Keratinocyte (primary cell): ENCODE measurements around the gene ADPGK. TPM values are rescaled to one million over a fixed set of nuclear protein-coding genes. Genes with fewer than 3 reads are reported as not detected.
"Not testable (repeated sequence)": the region's sequence is repeated elsewhere in the genome, so short reads cannot be mapped to it uniquely, and the experiment has no call there.

Experiments
- DNase-seq: peaks from one replicate; pipeline ENCODE4 v3.0.0-alpha.2; 2011; ENCODE audit warnings: low read depth, missing footprints, low spot score
- FAIRE-seq: peaks from 2 replicates; lab custom pipeline; 2011; peaks lifted over from hg19 to GRCh38; lab: Jason Lieb, UNC
- H2AFZ ChIP-seq: 2 replicates; pipeline ENCODE4 v1.6.0; 2012; ENCODE audit warnings: low read length, control low read depth, inconsistent platforms; ENCODE audit not compliant: control insufficient read depth
- H3K27ac ChIP-seq: 2 replicates; pipeline ENCODE4 v1.5.1; 2011; ENCODE audit warnings: low read length; ENCODE audit not compliant: control insufficient read depth, insufficient read depth
- H3K27me3 ChIP-seq: 3 replicates; pipeline ENCODE4 v1.6.0; 2011; ENCODE audit warnings: low read length; ENCODE audit not compliant: control insufficient read depth, insufficient read depth; ENCODE audit errors: extremely low read depth
- H3K36me3 ChIP-seq, 2 experiments: 2 replicates in 1 of 2; 3 replicates in 1 of 2; pipeline ENCODE4 v1.5.1; 2011; ENCODE audit warnings: low read length in 2 of 2, mild to moderate bottlenecking in 1 of 2; ENCODE audit not compliant: control insufficient read depth in 2 of 2, insufficient read depth in 2 of 2; ENCODE audit errors: extremely low read depth in 1 of 2
- H3K4me1 ChIP-seq: 3 replicates; pipeline ENCODE4 v1.5.1; 2011; ENCODE audit warnings: low read length; ENCODE audit not compliant: control insufficient read depth, insufficient read depth; ENCODE audit errors: extremely low read depth
- H3K4me2 ChIP-seq: 3 replicates; pipeline ENCODE4 v1.6.0; 2011; ENCODE audit warnings: low read depth, low read length; ENCODE audit not compliant: control insufficient read depth, insufficient read depth; ENCODE audit errors: extremely low read depth
- H3K4me3 ChIP-seq, 3 experiments: fragments of 200-600 bp in 1 of 3; sonication (generic) in 1 of 3; 2 replicates in 2 of 3; 3 replicates in 1 of 3; pipeline ENCODE4 v1.5.1; 2011 to 2016; ENCODE audit warnings: low read length in 3 of 3, mild to moderate bottlenecking in 3 of 3, control low read depth in 2 of 3, inconsistent platforms in 1 of 3, low read depth in 1 of 3, mixed read lengths in 1 of 3, mixed run types in 1 of 3, moderate library complexity in 1 of 3; ENCODE audit not compliant: control insufficient read depth in 2 of 3, insufficient read depth in 2 of 3; ENCODE audit errors: extremely low read depth in 1 of 3
- H3K79me2 ChIP-seq: 2 replicates; pipeline ENCODE4 v1.6.0; 2012; ENCODE audit warnings: low read length; ENCODE audit not compliant: control insufficient read depth, insufficient read depth
- H3K9ac ChIP-seq: 3 replicates; pipeline ENCODE4 v1.6.0; 2011; ENCODE audit warnings: low read length; ENCODE audit not compliant: control insufficient read depth, insufficient read depth; ENCODE audit errors: extremely low read depth
- H3K9me1 ChIP-seq: 3 replicates; pipeline ENCODE4 v1.6.0; 2011; ENCODE audit warnings: low read length; ENCODE audit not compliant: control insufficient read depth, insufficient read depth; ENCODE audit errors: extremely low read depth
- H3K9me3 ChIP-seq: 2 replicates; pipeline ENCODE4 v1.5.1; 2012; ENCODE audit warnings: low read depth, low read length; ENCODE audit not compliant: control insufficient read depth
- H4K20me1 ChIP-seq: 3 replicates; pipeline ENCODE4 v1.6.0; 2011; ENCODE audit warnings: low read length; ENCODE audit not compliant: control insufficient read depth, insufficient read depth; ENCODE audit errors: extremely low read depth
- CTCF ChIP-seq, 3 experiments: IDR thresholded peaks in 1 of 3; conservative IDR thresholded peaks in 1 of 3; optimal IDR thresholded peaks in 1 of 3; 2 replicates in 2 of 3; 3 replicates in 1 of 3; pipeline versions ENCODE3 to v1.5.1; 2011; ENCODE audit warnings: low read length in 3 of 3, mild to moderate bottlenecking in 3 of 3, moderate library complexity in 2 of 3, control low read depth in 1 of 3, inconsistent platforms in 1 of 3; ENCODE audit not compliant: insufficient read depth in 2 of 3; ENCODE audit errors: extremely low read depth in 1 of 3
- EZH2 ChIP-seq: IDR thresholded peaks from one replicate; pipeline ENCODE4 v1.6.1; 2012; ENCODE audit warnings: inconsistent platforms, mild to moderate bottlenecking, low read length, moderate library complexity
- dilution Hi-C: fragments of 300-500 bp; cut with MboI; formaldehyde crosslinking; loops from one replicate; pipeline ENCODE4 v1.7.0; 2020; ENCODE audit warnings: low sequenced_read_pairs; ENCODE audit not compliant: extremely low pct_ligation_motif_present
- polyA plus RNA-seq, 5 experiments: library from polyadenylated mRNA; depleted of rRNA in 3 of 5; stranded (reverse) in 3 of 5; stranded (forward) in 1 of 5; unstranded in 1 of 5; fragments of >200 nt; gene quantifications; 1 replicate in 1 of 5; 2 replicates in 3 of 5; 3 replicates in 1 of 5; pipeline versions ENCODE4 v1.2.1 to v1.2.3, GENCODE V29; 2011 to 2012; ENCODE audit warnings: missing spikeins in 2 of 5, low read depth in 1 of 5, low replicate concordance in 1 of 5

The ADPGK gene
- polyA plus RNA-seq, 1 donor (not counting 4 experiments of a cell fraction or from before 2014, with no cell fraction given): 62.3 TPM

DNA sequence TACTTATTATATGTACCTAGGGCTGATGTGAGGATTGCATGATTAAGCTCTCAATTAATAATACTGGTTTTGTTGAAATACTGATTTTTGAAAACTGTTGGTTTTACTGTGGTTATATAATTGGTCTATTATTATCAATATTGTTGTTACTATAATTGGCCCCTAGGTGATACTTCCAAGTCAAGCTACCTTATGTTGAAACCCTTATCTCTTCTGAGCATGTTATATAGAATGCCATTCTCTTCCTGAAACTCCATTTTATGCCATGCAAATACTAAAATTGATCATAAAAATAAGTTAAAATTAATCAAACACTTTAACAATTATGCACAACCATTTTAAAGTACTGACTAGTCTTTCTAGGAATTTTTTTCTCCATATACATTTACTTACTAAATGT is 51.5 kb downstream of the ADPGK start:
- Histone ChIP-seq H3K79me2 (no peaks in the 10 kb centered on the region), H3K9ac (no peak overlapping the region), H3K36me3 (peaks cover 3 to 4% of the 10 kb centered on the region in 2 experiments), H3K27ac (no peak overlapping the region), H3K4me2 (no peak overlapping the region), H3K27me3 (no peaks in the 10 kb centered on the region), H3K4me3 (no peak overlapping the region), H3K9me3 (no peaks in the 10 kb centered on the region), H4K20me1 (no peaks in the 10 kb centered on the region), H2AFZ (no peak overlapping the region), H3K9me1 (no peaks in the 10 kb centered on the region), H3K4me1 (no peaks in the 10 kb centered on the region)
- TF ChIP-seq EZH2 (no peak), CTCF (optimal IDR thresholded peaks at IDR 0.05 in 1 of 3, IDR thresholded peaks at IDR 0.05 in 1 of 3, conservative IDR thresholded peaks at IDR 0.05 in 1 of 3; ENCODE audit: extremely low read depth in 1 of 3, insufficient read depth in 2 of 3, low read length in 3 of 3) (no peak)
- DNase-seq: no peak
- no peak for FAIRE-seq
- dilution Hi-C loops: no loop called here

DNA sequence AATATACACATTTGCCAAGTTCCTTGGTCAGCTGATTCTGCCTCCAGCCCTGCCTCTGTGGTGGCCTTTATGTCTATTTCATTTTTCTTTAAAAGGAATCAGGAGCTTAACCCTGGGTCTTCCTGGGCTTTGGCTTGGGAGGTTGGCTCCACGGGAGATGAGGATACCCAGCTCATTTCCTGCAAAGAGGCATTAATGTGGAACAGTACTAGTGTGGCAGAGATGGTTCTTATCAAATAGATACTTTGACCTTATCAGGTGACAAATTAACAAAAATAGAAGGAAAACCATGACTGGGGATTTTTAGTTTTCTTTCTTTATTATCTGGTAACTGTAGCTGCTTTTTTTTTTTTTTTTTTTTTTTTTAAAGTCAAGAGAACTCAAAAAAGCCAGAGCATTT is 54.7 kb downstream of the ADPGK start:
- H3K27me3 ChIP-seq: no peaks in the 10 kb centered on the region
- no peak overlapping the region for H3K27ac ChIP-seq
- FAIRE-seq: no peak
- H3K9ac ChIP-seq: no peak overlapping the region
- H3K4me2 ChIP-seq: no peak overlapping the region
- no peaks in the 10 kb centered on the region for H3K9me3 ChIP-seq
- H3K79me2 ChIP-seq: no peaks in the 10 kb centered on the region
- dilution Hi-C loops: no loop called here
- H2AFZ ChIP-seq: no peak overlapping the region
- no peak for DNase-seq
- no peak for TF ChIP-seq CTCF (optimal IDR thresholded peaks at IDR 0.05 in 1 of 3, IDR thresholded peaks at IDR 0.05 in 1 of 3, conservative IDR thresholded peaks at IDR 0.05 in 1 of 3; ENCODE audit: extremely low read depth in 1 of 3, insufficient read depth in 2 of 3, low read length in 3 of 3)
- peaks cover 0 to 3% of the 10 kb centered on the region in 2 experiments for H3K36me3 ChIP-seq
- no peaks in the 10 kb centered on the region for H3K9me1 ChIP-seq
- H3K4me1 ChIP-seq: no peaks in the 10 kb centered on the region
- H3K4me3 ChIP-seq: no peak overlapping the region
- no peaks in the 10 kb centered on the region for H4K20me1 ChIP-seq

GRCh38 chr15:72728249-72728648 is 55.3 kb downstream of the ADPGK start:
- FAIRE-seq, dilution Hi-C loops, H3K9ac ChIP-seq, H3K4me2 ChIP-seq, H3K9me3 ChIP-seq, H3K36me3 ChIP-seq, H3K4me1 ChIP-seq, H4K20me1 ChIP-seq, H3K27me3 ChIP-seq, DNase-seq, H2AFZ ChIP-seq, H3K4me3 ChIP-seq, H3K79me2 ChIP-seq, H3K27ac ChIP-seq, H3K9me1 ChIP-seq: not testable (repeated sequence)
